Stimulated activated CD8-positive, alpha-beta memory T cell treated with anti-CD3 and anti-CD28 coated beads, Interleukin-12 subunit alpha, Interleukin-12 subunit beta, amount 100 ng/mL, for 4 hours (primary cell): Measurements from ENCODE around the gene CDHR1.
"Not testable (repeated sequence)": the region's sequence is repeated elsewhere in the genome, so short reads cannot be mapped to it uniquely, and the experiment has no call there.

Experiments used
- DNase-seq: peaks from one replicate; pipeline ENCODE4 v3.0.0-alpha.2; 2020; ENCODE audit warnings: low read depth

CDHR1 gene

DNA sequence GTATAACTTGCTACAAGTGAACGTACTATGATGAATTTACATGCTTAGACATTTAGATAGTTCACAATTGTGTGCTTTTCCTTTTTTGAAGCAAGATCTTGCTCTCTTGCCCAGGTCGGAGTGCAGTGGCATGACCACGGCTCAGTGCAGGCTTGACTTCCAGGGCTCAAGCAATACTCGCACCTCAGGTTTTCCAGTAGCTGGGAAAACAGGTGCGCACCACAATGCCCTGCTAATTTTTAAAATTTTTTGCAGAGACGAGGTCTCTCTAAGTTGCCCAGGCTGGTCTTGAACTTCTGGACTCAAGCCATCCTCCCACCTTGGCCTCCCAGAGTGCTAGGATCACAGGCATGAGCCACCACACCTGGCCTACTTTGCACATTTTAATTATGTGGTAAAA, 18.9 kb upstream of the CDHR1 start:
- no peak for DNase-seq

DNA sequence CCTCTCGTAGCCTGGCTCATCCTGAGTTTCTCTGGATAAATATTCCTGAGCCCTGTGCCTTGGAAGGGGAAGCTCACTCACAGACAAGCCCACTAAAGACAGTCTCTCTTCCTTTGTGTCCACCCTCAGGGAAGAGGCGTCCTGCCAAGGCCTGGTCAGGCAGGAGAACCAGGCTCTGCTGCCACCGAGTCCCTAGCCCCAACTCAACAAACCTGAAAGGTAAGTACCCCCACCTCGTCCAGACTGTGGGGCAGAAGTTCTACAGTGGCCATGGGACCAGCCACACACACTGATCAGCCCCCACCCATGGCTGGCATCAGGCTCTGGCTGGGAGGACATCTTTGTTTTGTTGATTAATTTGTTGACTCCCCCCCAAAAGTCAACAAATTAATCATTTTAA, 18.0 kb upstream of the CDHR1 start:
- DNase-seq = no peak

DNA sequence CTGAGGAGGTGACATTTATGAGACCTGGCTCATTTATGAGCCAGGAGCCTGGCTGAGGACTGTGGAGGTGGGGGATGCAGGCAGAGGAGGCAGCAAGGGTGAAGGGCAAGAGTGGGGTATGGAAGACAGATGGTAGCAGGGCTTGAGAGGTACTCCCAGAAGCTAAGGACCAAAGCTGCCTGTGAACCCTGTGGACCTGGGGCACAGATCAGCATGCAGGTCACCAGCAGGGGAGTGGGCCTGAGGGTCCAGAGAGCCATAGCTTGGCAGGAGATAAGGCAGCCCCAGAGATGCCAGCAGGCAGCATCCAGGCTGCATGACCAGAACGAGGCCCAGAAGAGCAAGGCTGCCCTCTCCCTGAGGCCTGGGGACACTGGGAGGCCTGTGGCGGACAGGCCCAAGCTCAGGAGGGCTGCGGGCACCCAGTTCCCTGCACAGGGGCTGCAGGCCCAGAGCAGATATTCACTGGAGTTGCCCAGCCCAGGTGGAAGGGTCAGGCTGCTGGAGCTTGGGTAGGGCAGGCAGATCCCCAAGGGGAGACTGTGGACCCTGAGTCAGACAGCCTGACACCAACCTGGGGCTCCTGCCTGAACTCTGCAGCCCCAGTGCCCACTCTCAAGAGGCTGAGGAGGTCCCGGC, 17.4 kb upstream of the CDHR1 start:
- no peak for DNase-seq

GRCh38 chr10:84177541-84178141, 16.7 kb upstream of the CDHR1 start:
- DNase-seq = peak; percentile 31

DNA sequence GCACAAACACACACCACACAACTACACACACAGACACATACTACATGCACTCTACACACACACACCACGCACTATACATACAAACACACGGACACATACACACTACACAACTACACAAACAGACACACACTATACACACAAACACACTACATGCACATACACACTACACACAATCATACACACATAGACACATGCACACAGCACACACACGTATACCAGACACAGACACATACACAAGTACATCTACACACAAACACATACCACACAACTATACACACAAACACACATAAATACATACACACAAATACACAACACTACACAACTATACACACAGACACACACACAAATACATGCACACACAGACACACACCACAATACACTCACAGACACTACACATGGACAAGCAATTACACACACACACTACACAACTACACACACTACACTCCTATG, 16.2 kb upstream of the CDHR1 start:
- DNase-seq = no peak

GRCh38 chr10:84179059-84179710, 15.2 kb upstream of the CDHR1 start:
- no peak for DNase-seq

- DNase-seq = not testable (repeated sequence)
These were observed 14.0 kb upstream of the CDHR1 start for GRCh38 chr10:84180386-84180785.

- DNase-seq = no peak
These were observed 12.7 kb upstream of the CDHR1 start for GRCh38 chr10:84181631-84182030.

DNA sequence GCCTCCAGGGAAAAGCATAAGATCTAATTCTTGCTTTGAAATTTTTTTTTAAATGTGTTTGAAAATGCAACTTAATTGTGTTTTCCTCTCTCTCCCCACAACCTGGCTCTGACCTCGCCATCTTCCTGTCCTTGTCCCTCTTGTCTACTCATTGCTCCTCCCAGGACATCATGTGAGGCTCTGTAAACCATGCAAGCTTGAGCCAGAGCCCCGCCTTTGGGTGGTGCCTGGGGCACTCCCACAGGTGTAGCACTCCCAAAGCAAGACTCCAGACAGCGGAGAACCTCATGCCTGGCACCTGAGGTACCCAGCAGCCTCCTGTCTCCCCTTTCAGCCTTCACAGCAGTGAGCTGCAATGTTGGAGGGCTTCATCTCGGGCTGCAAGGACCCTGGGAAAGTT, 9.8 kb upstream of the CDHR1 start:
- no peak for DNase-seq

- DNase-seq = no peak
These were observed 8.7 kb upstream of the CDHR1 start for GRCh38 chr10:84185526-84186175.

GRCh38 chr10:84188815-84189214, 5.5 kb upstream of the CDHR1 start:
- DNase-seq = no peak

DNA sequence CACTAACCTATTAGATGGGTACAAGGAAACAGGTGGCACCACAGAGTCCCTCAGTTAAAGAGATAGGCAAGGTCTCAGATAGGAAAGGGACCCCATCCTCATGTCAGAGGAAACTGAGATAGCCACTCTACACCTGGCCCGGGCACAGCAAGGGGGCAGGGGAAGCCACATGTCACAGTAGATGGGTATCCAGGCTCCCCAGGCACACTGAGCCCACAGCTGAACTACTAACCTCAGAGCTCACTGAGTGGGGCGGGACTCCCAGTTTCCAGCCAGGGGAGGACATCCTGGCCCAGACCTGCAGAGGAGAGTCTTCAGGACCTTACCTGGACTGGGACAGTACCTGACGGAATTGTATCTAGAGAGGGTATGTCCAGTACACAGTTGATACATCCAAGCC, 3.7 kb upstream of the CDHR1 start:
- no peak for DNase-seq

DNA sequence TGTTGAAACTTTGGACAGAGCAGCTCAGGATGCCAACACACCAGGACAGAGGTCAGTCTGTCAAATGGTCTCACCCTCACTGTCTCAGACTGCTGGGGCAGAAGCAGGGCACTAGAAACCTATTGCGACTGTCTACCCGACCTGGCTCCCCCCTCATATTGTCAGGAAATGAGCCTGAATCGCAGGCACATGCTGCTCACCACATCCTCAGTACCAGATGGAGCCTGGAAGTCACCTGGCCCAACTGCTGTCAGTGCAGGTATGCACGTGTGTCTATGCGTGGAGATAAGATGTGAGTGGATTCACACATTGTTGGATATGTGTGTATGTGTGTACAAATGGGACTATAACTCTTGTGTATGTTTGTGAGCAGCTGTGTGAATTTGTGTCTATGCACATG, 3.2 kb upstream of the CDHR1 start:
- no peak for DNase-seq

- no peak for DNase-seq
These were observed 1.0 kb upstream of the CDHR1 start for GRCh38 chr10:84193327-84193726.

DNA sequence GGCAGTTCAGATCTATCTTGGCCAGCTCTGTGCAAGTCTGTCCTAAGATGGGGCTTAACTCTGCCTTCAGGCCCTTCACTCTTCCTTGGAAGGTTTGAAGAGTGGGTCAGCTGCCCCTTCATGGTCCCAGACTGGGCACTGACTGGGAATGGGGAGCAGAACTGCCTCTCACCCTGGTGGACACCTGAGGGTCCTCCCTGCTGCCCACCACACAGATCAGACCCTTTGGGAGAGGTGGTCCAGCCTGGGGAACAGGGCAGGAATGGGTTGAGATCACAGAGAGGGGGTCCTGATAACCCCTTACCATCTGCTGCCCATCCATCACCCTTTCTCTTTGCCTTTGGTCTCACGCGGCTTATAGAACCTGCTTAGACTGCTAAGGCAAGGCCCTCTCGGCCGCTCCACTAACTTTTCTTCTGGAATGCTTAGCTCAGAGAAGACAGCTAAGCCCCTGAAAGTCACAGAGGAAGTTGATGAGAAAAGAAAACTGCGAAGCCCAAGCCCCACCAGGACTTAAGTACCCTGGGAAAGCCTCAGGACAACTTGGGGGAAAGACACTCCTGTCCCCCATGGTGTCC, 402 bp upstream of the CDHR1 start:
- no peak for DNase-seq

DNA sequence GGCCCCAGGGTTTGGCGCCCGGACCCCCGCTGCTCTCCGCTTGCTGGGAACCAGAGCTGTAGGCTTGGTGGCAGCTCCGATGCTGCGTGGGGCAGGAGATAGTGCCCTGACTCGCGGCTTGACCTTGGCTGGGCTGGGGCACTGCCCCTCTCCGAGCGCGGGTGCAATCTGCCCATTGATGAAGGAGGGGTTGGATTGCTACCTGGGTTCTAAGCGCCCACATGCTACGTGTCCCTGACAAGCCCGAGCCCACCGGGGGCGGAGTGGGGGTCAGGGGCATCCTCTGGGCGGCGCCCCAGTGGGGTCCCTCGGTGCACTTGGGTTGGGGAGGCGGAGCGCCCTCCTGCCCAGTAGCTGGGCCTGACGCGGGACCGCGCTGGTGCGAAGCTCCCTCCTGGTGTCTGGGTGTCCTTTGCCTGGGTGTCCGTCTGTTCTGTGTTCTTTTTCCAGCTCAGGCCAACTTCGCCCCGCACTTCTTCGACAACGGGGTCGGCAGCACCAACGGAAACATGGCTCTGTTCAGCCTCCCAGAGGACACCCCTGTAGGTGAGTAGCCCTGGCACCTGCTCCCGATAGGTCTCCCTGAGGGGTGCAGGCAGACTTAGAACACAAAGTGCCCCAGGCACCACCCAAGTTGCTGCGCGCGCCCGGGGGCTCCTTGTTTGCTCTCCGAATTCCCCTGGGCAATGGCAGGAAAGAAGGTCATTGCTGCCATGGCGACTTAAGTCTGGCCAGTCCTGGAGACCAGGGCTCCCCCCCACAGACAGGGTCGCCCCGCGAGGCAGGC, 900 bp downstream of the CDHR1 start:
- DNase-seq = no peak

GRCh38 chr10:84196083-84196482, 1.7 kb downstream of the CDHR1 start:
- DNase-seq = no peak

- DNase-seq = no peak
These were observed 2.6 kb downstream of the CDHR1 start for GRCh38 chr10:84196941-84197340.

GRCh38 chr10:84197643-84198042, 3.3 kb downstream of the CDHR1 start:
- no peak for DNase-seq

- DNase-seq = no peak
These were observed 4.0 kb downstream of the CDHR1 start for GRCh38 chr10:84198206-84198915.

DNA sequence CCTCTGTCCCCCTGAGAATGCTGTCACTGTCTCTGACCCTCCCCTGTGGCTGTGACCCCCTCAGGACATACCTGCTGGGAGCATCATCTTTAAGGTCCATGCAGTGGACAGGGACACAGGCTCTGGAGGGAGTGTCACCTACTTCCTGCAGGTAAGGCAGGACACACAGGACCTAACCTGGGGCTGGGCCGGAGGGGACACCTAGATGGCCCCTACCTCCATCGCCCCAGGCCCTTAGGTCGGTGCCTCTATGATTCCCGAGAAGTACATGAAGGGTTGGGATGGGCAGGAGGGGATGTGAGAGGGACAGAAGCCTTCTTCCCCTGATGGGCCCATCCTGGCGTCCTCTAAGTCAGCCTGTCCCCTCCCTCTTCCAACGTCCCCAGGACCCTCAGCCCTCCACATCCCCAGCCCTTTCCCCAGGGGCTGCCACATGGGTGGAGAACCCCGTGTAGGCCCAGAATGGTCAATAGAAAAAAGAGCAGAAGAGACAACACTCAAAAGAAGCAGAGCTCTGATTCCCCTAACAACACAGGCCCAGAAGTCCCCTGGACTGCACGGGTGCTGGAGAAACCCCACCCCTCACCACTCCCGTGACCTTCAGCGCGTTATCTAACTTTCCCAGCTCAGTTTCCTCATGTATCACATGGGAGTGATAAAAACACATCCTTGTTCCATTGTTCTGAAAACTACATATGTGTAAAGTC, 6.4 kb downstream of the CDHR1 start:
- DNase-seq = no peak
